WI38 (cell line): ENCODE data around the gene B3GNT5.
"Not testable (repeated sequence)": the region's sequence is repeated elsewhere in the genome, so short reads cannot be mapped to it uniquely, and the experiment has no call there.

ENCODE experiments used
- H3K4me3 ChIP-seq: 2 replicates; pipeline ENCODE4 v1.5.1; 2011; ENCODE audit warnings: low read depth, mild to moderate bottlenecking, control low read depth, low read length
- TF ChIP-seq, protein P1 (sequence below): IDR thresholded peaks from 2 replicates; pipeline ENCODE4 v1.5.1; 2012; ENCODE audit warnings: low read depth, mild to moderate bottlenecking, control low read depth, low read length

B3GNT5 gene

GRCh38 chr3:183220828-183221227 is 32.2 kb upstream of the B3GNT5 start:
- TF ChIP-seq, protein P1, sequence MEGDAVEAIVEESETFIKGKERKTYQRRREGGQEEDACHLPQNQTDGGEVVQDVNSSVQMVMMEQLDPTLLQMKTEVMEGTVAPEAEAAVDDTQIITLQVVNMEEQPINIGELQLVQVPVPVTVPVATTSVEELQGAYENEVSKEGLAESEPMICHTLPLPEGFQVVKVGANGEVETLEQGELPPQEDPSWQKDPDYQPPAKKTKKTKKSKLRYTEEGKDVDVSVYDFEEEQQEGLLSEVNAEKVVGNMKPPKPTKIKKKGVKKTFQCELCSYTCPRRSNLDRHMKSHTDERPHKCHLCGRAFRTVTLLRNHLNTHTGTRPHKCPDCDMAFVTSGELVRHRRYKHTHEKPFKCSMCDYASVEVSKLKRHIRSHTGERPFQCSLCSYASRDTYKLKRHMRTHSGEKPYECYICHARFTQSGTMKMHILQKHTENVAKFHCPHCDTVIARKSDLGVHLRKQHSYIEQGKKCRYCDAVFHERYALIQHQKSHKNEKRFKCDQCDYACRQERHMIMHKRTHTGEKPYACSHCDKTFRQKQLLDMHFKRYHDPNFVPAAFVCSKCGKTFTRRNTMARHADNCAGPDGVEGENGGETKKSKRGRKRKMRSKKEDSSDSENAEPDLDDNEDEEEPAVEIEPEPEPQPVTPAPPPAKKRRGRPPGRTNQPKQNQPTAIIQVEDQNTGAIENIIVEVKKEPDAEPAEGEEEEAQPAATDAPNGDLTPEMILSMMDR, result no peak
- no peak overlapping the region for H3K4me3 ChIP-seq

GRCh38 chr3:183222631-183223235 is 30.3 kb upstream of the B3GNT5 start:
- no peak overlapping the region for H3K4me3 ChIP-seq
- TF ChIP-seq, protein P1, result no peak

DNA sequence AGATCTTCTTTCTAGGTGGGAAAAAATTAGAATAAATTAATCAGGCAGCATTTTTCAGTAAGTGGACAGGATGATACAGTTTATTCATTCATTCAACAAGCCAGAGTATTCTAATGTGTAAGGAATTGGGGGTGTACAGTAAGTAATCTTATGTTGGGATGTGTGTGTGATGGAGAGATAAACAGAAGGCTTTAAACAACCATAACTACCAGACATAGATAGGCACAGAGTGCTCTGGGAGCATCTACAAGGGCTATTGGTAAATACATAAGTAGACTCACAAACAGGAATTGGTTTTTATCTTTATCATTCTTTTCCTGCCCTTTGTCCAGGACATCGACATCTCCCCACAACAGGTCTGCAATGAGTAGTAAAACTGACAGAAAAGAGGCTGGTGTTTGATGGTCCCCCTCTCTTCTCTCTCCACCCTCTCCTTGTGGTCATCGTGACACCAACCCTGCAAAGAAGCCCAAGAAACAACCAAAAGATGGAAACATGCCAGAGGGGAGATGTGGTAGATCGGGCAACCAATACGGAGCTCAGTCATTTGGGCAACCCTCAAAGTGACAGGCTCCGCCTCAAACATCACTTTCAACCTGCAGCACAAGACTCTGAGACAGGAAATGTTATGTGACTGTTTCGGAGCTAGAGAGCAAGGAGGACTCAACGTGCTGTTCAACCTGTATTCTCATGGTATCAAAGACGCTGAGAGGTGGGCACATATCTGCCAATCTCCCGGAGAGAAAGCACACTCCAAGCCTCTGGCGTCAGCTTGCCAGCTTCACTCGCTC is 28.7 kb upstream of the B3GNT5 start:
- H3K4me3 ChIP-seq, result no peak overlapping the region
- TF ChIP-seq, protein P1, result no peak

DNA sequence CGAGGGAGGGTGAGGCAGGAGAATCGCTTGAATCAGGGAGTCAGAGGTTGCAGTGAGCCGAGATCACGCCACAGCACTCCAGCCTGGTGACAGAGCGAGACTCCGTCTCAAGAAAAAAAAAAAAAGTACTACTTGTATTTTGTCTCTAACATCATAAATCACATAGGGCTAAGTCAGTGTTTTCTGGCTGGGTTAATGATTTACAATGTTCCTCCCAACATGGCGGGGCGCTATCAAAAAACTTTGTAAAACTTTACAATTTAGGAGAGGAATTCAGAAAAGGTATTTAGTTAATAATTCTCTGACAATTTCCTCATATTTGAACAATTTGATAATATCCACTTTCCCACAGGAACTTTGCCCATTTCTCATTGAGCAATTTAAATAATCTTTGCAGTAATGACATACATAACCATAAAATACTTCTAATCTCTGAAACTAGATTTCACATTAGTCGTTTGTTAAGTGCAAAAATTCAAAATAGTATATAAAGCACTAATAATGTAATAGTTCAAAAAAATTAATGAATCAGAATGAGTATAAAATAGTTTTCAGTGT is 26.6 kb upstream of the B3GNT5 start:
- no peak overlapping the region for H3K4me3 ChIP-seq
- TF ChIP-seq, protein P1, result no peak

- TF ChIP-seq, protein P1, result no peak
- no peak overlapping the region for H3K4me3 ChIP-seq
Measured at GRCh38 chr3:183227586-183227985, 25.5 kb upstream of the B3GNT5 start.

- TF ChIP-seq, protein P1, result no peak
Measured at GRCh38 chr3:183229178-183229577, 23.9 kb upstream of the B3GNT5 start.

DNA sequence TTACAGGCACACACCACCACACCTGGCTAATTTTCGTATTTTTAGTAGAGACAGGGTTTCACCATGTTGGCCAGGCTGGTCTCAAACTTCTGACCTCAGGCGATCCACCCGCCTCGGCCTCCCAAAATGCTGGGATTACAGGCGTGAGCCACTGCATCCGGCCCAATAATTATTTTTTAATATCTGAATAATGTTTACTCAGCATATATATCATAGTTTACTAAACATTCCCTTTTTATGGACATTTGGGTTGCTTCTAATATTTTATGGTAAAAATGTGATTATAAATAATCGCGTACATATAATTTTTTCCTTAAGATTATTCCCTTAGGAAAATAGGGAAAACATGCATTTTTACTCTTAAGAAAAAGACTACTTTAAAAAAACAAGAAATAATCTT is 22.8 kb upstream of the B3GNT5 start:
- H3K4me3 ChIP-seq, result not testable (repeated sequence)

More at GRCh38 chr3:183229178-183229577, 23.9 kb upstream of the B3GNT5 start:
- H3K4me3 ChIP-seq, result no peak overlapping the region
